Medulla oblongata (tissue), 1 donor: ENCODE measurements around the gene OR9Q2.
"Not testable (repeated sequence)": the region's sequence is repeated elsewhere in the genome, so short reads cannot be mapped to it uniquely, and the experiment has no call there.

Experiments used
- DNase-seq: peaks from one replicate; pipeline ENCODE4 v3.0.0-alpha.2; 2015; ENCODE audit errors: extremely low spot score

Gene OR9Q2

GRCh38 chr11:58188770-58189169 lies at the start of gene OR9Q2:
OR9Q2 (plus strand) TSS chr11:58189070; CDS start chr11:58190491, 1,421 bp downstream.
- no peak for DNase-seq

- DNase-seq, result peak; percentile 4
These were observed 46.1 kb upstream of the OR9Q2 start for GRCh38 chr11:58142761-58143160.

- no peak for DNase-seq
These were observed 36.1 kb upstream of the OR9Q2 start for GRCh38 chr11:58152781-58153180.

- DNase-seq, result no peak
These were observed 24.5 kb upstream of the OR9Q2 start for GRCh38 chr11:58164389-58164788.

- DNase-seq, result no peak
These were observed 23.9 kb upstream of the OR9Q2 start for GRCh38 chr11:58164990-58165389.

GRCh38 chr11:58165504-58166106 lies 23.3 kb upstream of the OR9Q2 start:
- DNase-seq, result no peak

- DNase-seq, result no peak
These were observed 11.3 kb upstream of the OR9Q2 start for GRCh38 chr11:58177409-58178054.

GRCh38 chr11:58178444-58178843 lies 10.4 kb upstream of the OR9Q2 start:
- DNase-seq, result no peak

- no peak for DNase-seq
These were observed 9.2 kb upstream of the OR9Q2 start for GRCh38 chr11:58179648-58180047.

- DNase-seq, result no peak
These were observed 1.9 kb upstream of the OR9Q2 start for GRCh38 chr11:58186938-58187337.

GRCh38 chr11:58192229-58192628 lies 3.4 kb downstream of the OR9Q2 start:
- no peak for DNase-seq

- DNase-seq, result no peak
These were observed 4.5 kb downstream of the OR9Q2 start for GRCh38 chr11:58193391-58193790.

GRCh38 chr11:58195939-58196338 lies 7.1 kb downstream of the OR9Q2 start:
- no peak for DNase-seq

- DNase-seq, result no peak
These were observed 10.4 kb downstream of the OR9Q2 start for GRCh38 chr11:58199271-58199670.

- no peak for DNase-seq
These were observed 15.2 kb downstream of the OR9Q2 start, which contains the start of gene OR1S2 for GRCh38 chr11:58204042-58204441. OR1S2 (minus strand) TSS chr11:58204142; CDS start chr11:58204142, 0 bp downstream.

- not testable (repeated sequence) for DNase-seq
These were observed 23.6 kb downstream of the OR9Q2 start, which contains the start of gene OR1S1 for GRCh38 chr11:58212420-58212819. OR1S1 (plus strand) TSS chr11:58212720.

- DNase-seq, result no peak
These were observed 27.6 kb downstream of the OR9Q2 start for GRCh38 chr11:58216476-58216875.

- DNase-seq, result no peak
These were observed 33.9 kb downstream of the OR9Q2 start for GRCh38 chr11:58222721-58223120.

GRCh38 chr11:58227956-58228615 lies 39.2 kb downstream of the OR9Q2 start:
- DNase-seq, result no peak
